Measurements from ENCODE around the gene AREG. TPM values are rescaled to one million over a fixed set of nuclear protein-coding genes. Genes with fewer than 3 reads are reported as not detected.

Gene AREG
- total and polyA plus RNA-seq, 9 donors, result 0.48 to 146 (median 6.7) TPM

DNA sequence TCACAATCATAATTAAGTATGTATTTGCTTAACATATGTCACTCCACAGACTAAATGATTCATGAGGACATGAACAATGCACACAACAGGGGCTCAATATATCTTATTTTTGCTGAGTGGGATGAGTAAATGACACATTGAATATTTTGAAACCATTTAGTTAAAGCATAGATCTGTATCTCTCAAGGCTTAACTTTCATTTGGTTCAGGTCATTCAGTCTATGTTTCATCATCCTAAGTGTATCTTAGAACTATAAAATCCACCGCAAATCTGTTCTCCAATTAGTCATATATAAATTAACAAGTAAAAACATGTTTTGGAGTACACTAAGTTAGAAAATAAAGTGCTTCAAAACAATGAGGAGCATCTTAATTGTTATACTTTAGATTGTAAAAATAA, 45.8 kb downstream of the AREG start:
- no peaks in the 10 kb centered on the region for H3K4me1 ChIP-seq (ENCODE audit: insufficient read depth)
- TF ChIP-seq POLR2A (IDR thresholded peaks at IDR 0.05) (no peak), EP300 (IDR thresholded peaks at IDR 0.05) (no peak), CTCF (IDR thresholded peaks at IDR 0.05) (no peak)
- H3K36me3 ChIP-seq, result no peaks in the 10 kb centered on the region
- WGBS, 3 donors, result 88 to 94% (median 89%) methylated on average over 1 of the region's 1 CpG
- no peak overlapping the region for H3K4me3 ChIP-seq
- H3K9me3 ChIP-seq, result no peaks in the 10 kb centered on the region
- DNase-seq, result no peak
- no peaks in the 10 kb centered on the region for H3K27me3 ChIP-seq
- H3K27ac ChIP-seq, result no peak overlapping the region
- intact Hi-C loops (cut with DNase I), result no loop called here

DNA sequence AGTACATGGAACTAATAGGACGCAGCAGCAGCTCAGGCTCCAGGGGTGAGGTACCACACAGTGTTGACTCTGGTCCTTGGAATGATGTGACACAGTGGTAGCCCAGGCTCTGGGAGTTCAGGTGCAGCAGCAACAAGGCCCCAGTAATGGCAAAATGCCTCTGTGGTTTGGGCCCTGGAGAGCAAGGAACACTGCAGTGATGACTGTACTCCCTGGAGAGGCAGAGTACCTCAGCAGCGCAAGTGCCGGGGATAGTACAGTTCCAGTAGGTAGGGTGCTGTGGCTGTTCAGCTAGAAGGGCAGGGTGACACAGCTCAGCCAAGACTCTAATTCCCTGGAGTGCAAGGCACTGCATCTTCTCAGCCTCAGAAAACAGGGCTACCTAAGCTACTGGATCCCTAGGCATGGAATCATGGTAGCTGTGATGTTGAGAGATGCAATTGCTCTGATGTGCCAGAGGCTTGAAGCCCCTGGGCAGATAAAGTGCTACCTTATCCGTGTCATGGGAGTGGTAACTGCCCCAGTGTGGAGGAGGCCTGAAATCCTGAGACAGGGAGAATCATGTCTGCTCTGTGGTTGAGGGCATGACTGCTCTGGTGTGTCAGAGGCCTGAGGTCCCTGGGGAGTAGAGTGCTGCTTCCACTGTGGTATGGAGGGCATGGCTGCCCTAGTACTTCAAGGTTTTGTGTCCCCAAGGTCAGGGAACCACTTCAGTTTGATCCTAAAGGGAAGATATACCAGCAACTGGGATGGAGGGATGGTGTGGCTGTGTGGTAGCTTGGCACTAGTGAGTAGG, 55.2 kb downstream of the AREG start:
- Histone ChIP-seq H3K4me1 (ENCODE audit: insufficient read depth) (no peaks in the 10 kb centered on the region), H3K9me3 (no peaks in the 10 kb centered on the region), H3K36me3 (no peaks in the 10 kb centered on the region), H3K27ac (no peak overlapping the region), H3K27me3 (peaks cover 3% of the 10 kb centered on the region), H3K4me3 (no peak overlapping the region)
- WGBS, 3 donors, result 90 to 91% (median 91%) methylated on average over 4 of the region's 4 CpGs
- DNase-seq, result no peak
- no peak for TF ChIP-seq EP300 (IDR thresholded peaks at IDR 0.05)
- TF ChIP-seq CTCF (IDR thresholded peaks at IDR 0.05), result no peak
- TF ChIP-seq POLR2A (IDR thresholded peaks at IDR 0.05), result no peak
- intact Hi-C loops (cut with DNase I), result no loop called here

- no peak for TF ChIP-seq EP300 (IDR thresholded peaks at IDR 0.05)
- TF ChIP-seq CTCF (IDR thresholded peaks at IDR 0.05), result no peak
- no peak for TF ChIP-seq POLR2A (IDR thresholded peaks at IDR 0.05)
- Histone ChIP-seq H3K27me3 (peaks cover 3% of the 10 kb centered on the region), H3K4me3 (no peak overlapping the region), H3K4me1 (ENCODE audit: insufficient read depth) (no peaks in the 10 kb centered on the region), H3K9me3 (no peaks in the 10 kb centered on the region), H3K36me3 (no peaks in the 10 kb centered on the region), H3K27ac (no peak overlapping the region)
- DNase-seq, result no peak
- intact Hi-C loops (cut with DNase I), result no loop called here
- WGBS, 3 donors, result 61 to 81% (median 80%) methylated on average over 1 of the region's 1 CpG
These were observed 56.6 kb downstream of the AREG start for GRCh38 chr4:74501579-74501978.

DNA sequence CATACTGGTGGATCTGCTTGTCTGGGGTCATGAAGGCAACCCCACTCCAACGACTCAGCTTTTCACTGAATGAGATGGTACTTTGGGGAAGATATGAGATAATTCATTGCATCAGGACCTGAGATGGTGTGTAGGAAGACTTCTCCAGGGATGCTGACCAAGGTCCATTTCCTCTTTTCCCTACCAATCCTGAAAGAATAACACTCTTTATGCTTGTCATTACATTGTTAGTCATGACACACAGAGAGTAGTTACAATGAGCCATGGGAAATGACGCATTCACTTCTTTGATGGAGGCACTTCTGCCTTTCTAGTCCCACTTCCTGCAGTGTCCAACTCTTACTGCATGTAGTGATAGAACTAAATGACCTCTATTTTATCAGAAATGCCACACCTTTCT, 58.6 kb downstream of the AREG start:
- no peaks in the 10 kb centered on the region for H3K9me3 ChIP-seq
- H3K27ac ChIP-seq, result no peak overlapping the region
- no peaks in the 10 kb centered on the region for H3K36me3 ChIP-seq
- DNase-seq, result no peak
- no peak for TF ChIP-seq EP300 (IDR thresholded peaks at IDR 0.05)
- no peak for TF ChIP-seq CTCF (IDR thresholded peaks at IDR 0.05)
- TF ChIP-seq POLR2A (IDR thresholded peaks at IDR 0.05), result no peak
- 74 to 92% (median 84%) methylated on average over 2 of the region's 2 CpGs for WGBS, 3 donors
- no peak overlapping the region for H3K4me3 ChIP-seq
- H3K27me3 ChIP-seq, result peaks cover 3% of the 10 kb centered on the region
- H3K4me1 ChIP-seq (ENCODE audit: insufficient read depth), result no peaks in the 10 kb centered on the region
- intact Hi-C loops (cut with DNase I), result no loop called here
